ENCODE data around the gene PTPRJ. TPM values are rescaled to one million over a fixed set of nuclear protein-coding genes. Genes with fewer than 3 reads are reported as not detected.
A peak's percentile ranks its signal among the peaks of the same experiment; 100 is the strongest.

The PTPRJ gene
- total RNA-seq, 1 experiment from 2014 or later = 0.30 TPM

GRCh38 chr11:48172818-48173609 is 192.7 kb downstream of the PTPRJ start:
- POLR2A ChIA-PET = interaction anchor here (0.9 kb wide), 1 partner anchor 24 kb away, joined by 3 read pairs; no protein-coding TSS in a partner anchor
- CTCF ChIA-PET = interaction anchor here (0.5 to 3.8 kb wide), 32 partner anchors 11 to 1995 kb away, joined by 3 to 34 read pairs (median 4); no protein-coding TSS in a partner anchor
- intact Hi-C loops (cut with micrococcal nuclease) = loop anchor here (2.0 to 5.0 kb wide), 4 partner anchors 56 to 1824 kb away; partner anchors contain the start of gene OR4S1
- Mint-ChIP-seq H3K4me3 (ENCODE audit: unreplicated experiment) (no peak overlapping the region), H3K9me3 (ENCODE audit: unreplicated experiment) (no peaks in the 10 kb centered on the region), H3K27ac (ENCODE audit: low read depth, unreplicated experiment) (no peak overlapping the region), H3K27me3 (ENCODE audit: insufficient read depth, unreplicated experiment) (no peaks in the 10 kb centered on the region), H3K36me3 (ENCODE audit: insufficient read depth, unreplicated experiment) (no peaks in the 10 kb centered on the region), H3K4me1 (ENCODE audit: insufficient read depth, unreplicated experiment) (no peaks in the 10 kb centered on the region)
- TF ChIP-seq CTCF (IDR thresholded peaks at IDR 0.05; ENCODE audit: unreplicated experiment) = peak; percentile 96
- no TSS peak for BruUV-seq (replicated peaks)
- DNase-seq (ENCODE audit: unreplicated experiment) = peak; percentile 62

GRCh38 chr11:48177661-48178060 is 197.3 kb downstream of the PTPRJ start:
- TF ChIP-seq CTCF (IDR thresholded peaks at IDR 0.05; ENCODE audit: unreplicated experiment) = no peak
- no peak overlapping the region for H3K4me3 Mint-ChIP-seq (ENCODE audit: unreplicated experiment)
- no peak for DNase-seq (ENCODE audit: unreplicated experiment)
- intact Hi-C loops (cut with micrococcal nuclease) = no loop called here
- H3K27me3 Mint-ChIP-seq (ENCODE audit: insufficient read depth, unreplicated experiment) = no peaks in the 10 kb centered on the region
- no TSS peak for BruUV-seq (replicated peaks)
- no peaks in the 10 kb centered on the region for H3K4me1 Mint-ChIP-seq (ENCODE audit: insufficient read depth, unreplicated experiment)
- H3K9me3 Mint-ChIP-seq (ENCODE audit: unreplicated experiment) = no peaks in the 10 kb centered on the region
- ChIA-PET CTCF (interaction anchor here (0.5 to 1.8 kb wide), 5 partner anchors 30 to 1149 kb away, joined by 3 to 7 read pairs (median 4); no protein-coding TSS in a partner anchor), POLR2A (interaction anchor here (1.2 kb wide), 1 partner anchor 10 kb away, joined by 3 read pairs; no protein-coding TSS in a partner anchor)
- H3K27ac Mint-ChIP-seq (ENCODE audit: low read depth, unreplicated experiment) = no peak overlapping the region
- H3K36me3 Mint-ChIP-seq (ENCODE audit: insufficient read depth, unreplicated experiment) = no peaks in the 10 kb centered on the region

- H3K4me3 Mint-ChIP-seq (ENCODE audit: unreplicated experiment) = no peak overlapping the region
- ChIA-PET POLR2A (no interaction called here), CTCF (no interaction called here)
- no peaks in the 10 kb centered on the region for H3K27me3 Mint-ChIP-seq (ENCODE audit: insufficient read depth, unreplicated experiment)
- BruUV-seq (replicated peaks) = no TSS peak
- intact Hi-C loops (cut with micrococcal nuclease) = no loop called here
- TF ChIP-seq CTCF (IDR thresholded peaks at IDR 0.05; ENCODE audit: unreplicated experiment) = no peak
- no peaks in the 10 kb centered on the region for H3K4me1 Mint-ChIP-seq (ENCODE audit: insufficient read depth, unreplicated experiment)
- DNase-seq (ENCODE audit: unreplicated experiment) = no peak
- H3K9me3 Mint-ChIP-seq (ENCODE audit: unreplicated experiment) = no peaks in the 10 kb centered on the region
- no peaks in the 10 kb centered on the region for H3K36me3 Mint-ChIP-seq (ENCODE audit: insufficient read depth, unreplicated experiment)
- no peak overlapping the region for H3K27ac Mint-ChIP-seq (ENCODE audit: low read depth, unreplicated experiment)
Measured at GRCh38 chr11:48180627-48181026, 200.3 kb downstream of the PTPRJ start.

GRCh38 chr11:48182860-48183526 is 202.6 kb downstream of the PTPRJ start:
- Mint-ChIP-seq H3K4me1 (ENCODE audit: insufficient read depth, unreplicated experiment) (no peaks in the 10 kb centered on the region), H3K4me3 (ENCODE audit: unreplicated experiment) (no peak overlapping the region), H3K9me3 (ENCODE audit: unreplicated experiment) (no peaks in the 10 kb centered on the region), H3K27ac (ENCODE audit: low read depth, unreplicated experiment) (no peak overlapping the region), H3K36me3 (ENCODE audit: insufficient read depth, unreplicated experiment) (no peaks in the 10 kb centered on the region), H3K27me3 (ENCODE audit: insufficient read depth, unreplicated experiment) (no peaks in the 10 kb centered on the region)
- no peak for TF ChIP-seq CTCF (IDR thresholded peaks at IDR 0.05; ENCODE audit: unreplicated experiment)
- CTCF ChIA-PET = interaction anchor here (1.4 to 4.7 kb wide), 3 partner anchors 10 to 1344 kb away, joined by 3 to 34 read pairs (median 5); no protein-coding TSS in a partner anchor
- no peak for DNase-seq (ENCODE audit: unreplicated experiment)
- intact Hi-C loops (cut with micrococcal nuclease) = no loop called here
- no TSS peak for BruUV-seq (replicated peaks)
- POLR2A ChIA-PET = interaction anchor here (0.9 kb wide), 1 partner anchor 92 kb away, joined by 3 read pairs; no protein-coding TSS in a partner anchor

All from MCF 10A (cell line).